ENCODE measurements around the gene KIAA1755. TPM values are rescaled to one million over a fixed set of nuclear protein-coding genes. Genes with fewer than 3 reads are reported as not detected.

KIAA1755 gene
- total and polyA plus RNA-seq, 7 experiments from 2014 or later, result not detected

GRCh38 chr20:38229376-38230252 is 30.9 kb downstream of the KIAA1755 start:
- Histone ChIP-seq H3K27me3 (ENCODE audit: control insufficient read depth in 2 of 2, insufficient read depth in 2 of 2, low read length in 2 of 2) (no peaks in the 10 kb centered on the region), H3K27ac (ENCODE audit: low read depth, low read length) (no peak overlapping the region), H3K9me3 (ENCODE audit: control insufficient read depth in 2 of 3, low read length in 3 of 3) (no peaks in the 10 kb centered on the region), H3K4me3 (ENCODE audit: low read length) (no peak overlapping the region), H3K36me3 (ENCODE audit: control insufficient read depth in 2 of 3, insufficient read depth in 3 of 3, low read length in 3 of 3) (no peaks in the 10 kb centered on the region), H3K4me1 (ENCODE audit: control insufficient read depth in 2 of 2, insufficient read depth in 2 of 2, low read length in 2 of 2) (no peaks in the 10 kb centered on the region)
- intact Hi-C loops (cut with micrococcal nuclease), result no loop called here
- H3K36me3 Mint-ChIP-seq, result no peaks in the 10 kb centered on the region
- no peaks in the 10 kb centered on the region for H3K9me3 Mint-ChIP-seq
- ChIA-PET CTCF (interaction anchor here (0.7 kb wide), 1 partner anchor 12 kb away, joined by 3 read pairs; no protein-coding TSS in a partner anchor), POLR2A (no interaction called here)
- peaks cover 4 to 22% (median 8%) of the 10 kb centered on the region in 5 donors for H3K27me3 Mint-ChIP-seq
- no peak overlapping the region for H3K27ac Mint-ChIP-seq
- no peak for ATAC-seq
- peaks cover 0 to 4% (median 0%) of the 10 kb centered on the region in 7 donors for H3K4me1 Mint-ChIP-seq
- no peak overlapping the region for H3K4me3 Mint-ChIP-seq
- no peak for DNase-seq

GRCh38 chr20:38228436-38228835 is 32.1 kb downstream of the KIAA1755 start:
- Histone ChIP-seq H3K4me3 (ENCODE audit: low read length) (no peak overlapping the region), H3K27me3 (ENCODE audit: control insufficient read depth in 2 of 2, insufficient read depth in 2 of 2, low read length in 2 of 2) (no peaks in the 10 kb centered on the region), H3K36me3 (ENCODE audit: control insufficient read depth in 2 of 3, insufficient read depth in 3 of 3, low read length in 3 of 3) (no peaks in the 10 kb centered on the region), H3K9me3 (ENCODE audit: control insufficient read depth in 2 of 3, low read length in 3 of 3) (no peaks in the 10 kb centered on the region), H3K4me1 (ENCODE audit: control insufficient read depth in 2 of 2, insufficient read depth in 2 of 2, low read length in 2 of 2) (no peaks in the 10 kb centered on the region), H3K27ac (ENCODE audit: low read depth, low read length) (no peak overlapping the region)
- ChIA-PET POLR2A (no interaction called here), CTCF (interaction anchor here (0.7 kb wide), 1 partner anchor 13 kb away, joined by 3 read pairs; no protein-coding TSS in a partner anchor)
- intact Hi-C loops (cut with micrococcal nuclease), result no loop called here
- DNase-seq, result no peak
- Mint-ChIP-seq H3K27ac (no peak overlapping the region), H3K36me3 (no peaks in the 10 kb centered on the region), H3K4me3 (no peak overlapping the region), H3K27me3 (peaks cover 4 to 26% (median 8%) of the 10 kb centered on the region in 5 donors), H3K4me1 (peaks cover 0 to 4% (median 0%) of the 10 kb centered on the region in 7 donors), H3K9me3 (no peaks in the 10 kb centered on the region)
- ATAC-seq, result no peak

DNA sequence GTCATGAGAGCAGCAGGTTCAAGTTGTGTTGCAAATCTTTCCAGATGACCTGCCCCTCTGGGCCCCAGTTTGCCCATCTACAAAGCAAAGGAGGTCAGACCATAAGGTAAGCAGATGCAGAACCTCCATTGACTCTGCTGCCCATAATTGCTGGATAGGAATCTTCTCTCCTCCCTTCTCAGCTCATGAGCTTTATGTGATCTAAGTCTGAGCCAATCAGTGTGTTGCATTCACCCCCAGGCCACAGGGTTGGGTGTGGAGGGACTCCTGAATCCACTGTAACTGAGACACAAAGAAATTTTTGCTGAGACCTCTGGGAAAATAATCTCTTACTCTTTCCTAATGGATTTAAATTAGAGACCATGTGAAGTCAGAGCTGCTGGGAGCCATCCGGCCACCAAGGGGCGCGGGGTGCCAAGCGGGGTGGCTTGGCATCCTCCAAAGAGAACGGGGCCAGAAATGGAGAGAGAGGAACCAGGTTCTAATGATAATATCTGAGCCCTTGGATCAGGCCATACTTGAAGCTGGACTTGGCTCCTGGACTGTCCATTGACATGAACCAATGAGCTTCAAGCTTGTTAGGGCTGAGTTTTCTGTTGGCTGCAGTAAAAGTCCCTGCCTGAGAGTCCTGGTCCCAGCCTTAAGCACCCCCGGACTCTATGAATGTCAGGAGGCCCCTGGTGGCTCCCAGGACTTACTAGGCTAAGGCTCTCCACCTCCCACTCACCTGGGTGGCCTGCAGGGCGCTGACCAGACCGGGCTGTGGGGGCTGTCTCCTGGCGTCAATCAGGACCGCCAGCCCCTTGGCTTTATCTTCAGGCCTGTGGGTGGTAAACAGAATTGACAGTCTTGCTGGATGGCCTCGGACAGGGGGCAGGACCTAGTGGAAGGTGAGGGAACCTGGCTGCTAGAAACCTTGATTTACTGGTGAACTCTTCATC is 32.8 kb downstream of the KIAA1755 start:
- H3K27me3 ChIP-seq (ENCODE audit: control insufficient read depth in 2 of 2, insufficient read depth in 2 of 2, low read length in 2 of 2), result no peaks in the 10 kb centered on the region
- H3K36me3 ChIP-seq (ENCODE audit: control insufficient read depth in 2 of 3, insufficient read depth in 3 of 3, low read length in 3 of 3), result no peaks in the 10 kb centered on the region
- no peaks in the 10 kb centered on the region for H3K4me1 ChIP-seq (ENCODE audit: control insufficient read depth in 2 of 2, insufficient read depth in 2 of 2, low read length in 2 of 2)
- Mint-ChIP-seq H3K4me1 (peaks cover 0 to 4% (median 0%) of the 10 kb centered on the region in 7 donors), H3K27me3 (peaks cover 4 to 30% (median 13%) of the 10 kb centered on the region in 5 donors), H3K9me3 (no peaks in the 10 kb centered on the region), H3K36me3 (no peaks in the 10 kb centered on the region), H3K4me3 (no peak overlapping the region), H3K27ac (no peak overlapping the region)
- POLR2A ChIA-PET, result no interaction called here
- ATAC-seq, result no peak
- no peak for DNase-seq
- no peak overlapping the region for H3K27ac ChIP-seq (ENCODE audit: low read depth, low read length)
- CTCF ChIA-PET, result no interaction called here
- H3K9me3 ChIP-seq (ENCODE audit: control insufficient read depth in 2 of 3, low read length in 3 of 3), result no peaks in the 10 kb centered on the region
- no peak overlapping the region for H3K4me3 ChIP-seq (ENCODE audit: low read length)
- intact Hi-C loops (cut with micrococcal nuclease), result no loop called here

- DNase-seq (no peak), ATAC-seq (no peak)
- CTCF ChIA-PET, result no interaction called here
- POLR2A ChIA-PET, result no interaction called here
- Mint-ChIP-seq H3K27ac (no peak overlapping the region), H3K27me3 (peaks cover 4 to 30% (median 15%) of the 10 kb centered on the region in 5 donors), H3K9me3 (no peaks in the 10 kb centered on the region), H3K4me1 (peaks cover 0 to 4% (median 0%) of the 10 kb centered on the region in 7 donors), H3K4me3 (no peak overlapping the region), H3K36me3 (no peaks in the 10 kb centered on the region)
- Histone ChIP-seq H3K9me3 (ENCODE audit: control insufficient read depth in 2 of 3, low read length in 3 of 3) (no peaks in the 10 kb centered on the region), H3K27ac (ENCODE audit: low read depth, low read length) (no peak overlapping the region), H3K4me1 (ENCODE audit: control insufficient read depth in 2 of 2, insufficient read depth in 2 of 2, low read length in 2 of 2) (no peaks in the 10 kb centered on the region), H3K27me3 (ENCODE audit: control insufficient read depth in 2 of 2, insufficient read depth in 2 of 2, low read length in 2 of 2) (no peaks in the 10 kb centered on the region), H3K36me3 (ENCODE audit: control insufficient read depth in 2 of 3, insufficient read depth in 3 of 3, low read length in 3 of 3) (no peaks in the 10 kb centered on the region), H3K4me3 (ENCODE audit: low read length) (no peak overlapping the region)
- intact Hi-C loops (cut with micrococcal nuclease), result no loop called here
These were observed 34.0 kb downstream of the KIAA1755 start for GRCh38 chr20:38226553-38226952.

GRCh38 chr20:38225900-38226263 is 34.7 kb downstream of the KIAA1755 start:
- Mint-ChIP-seq H3K27ac (no peak overlapping the region), H3K4me1 (peaks cover 0 to 5% (median 0%) of the 10 kb centered on the region in 7 donors), H3K4me3 (no peak overlapping the region), H3K9me3 (no peaks in the 10 kb centered on the region), H3K36me3 (no peaks in the 10 kb centered on the region), H3K27me3 (peaks cover 0 to 25% (median 9%) of the 10 kb centered on the region in 5 donors)
- no peak for DNase-seq
- ChIA-PET POLR2A (no interaction called here), CTCF (no interaction called here)
- H3K9me3 ChIP-seq (ENCODE audit: control insufficient read depth in 2 of 3, low read length in 3 of 3), result no peaks in the 10 kb centered on the region
- no peaks in the 10 kb centered on the region for H3K27me3 ChIP-seq (ENCODE audit: control insufficient read depth in 2 of 2, insufficient read depth in 2 of 2, low read length in 2 of 2)
- intact Hi-C loops (cut with micrococcal nuclease), result no loop called here
- H3K36me3 ChIP-seq (ENCODE audit: control insufficient read depth in 2 of 3, insufficient read depth in 3 of 3, low read length in 3 of 3), result no peaks in the 10 kb centered on the region
- H3K4me1 ChIP-seq (ENCODE audit: control insufficient read depth in 2 of 2, insufficient read depth in 2 of 2, low read length in 2 of 2), result no peaks in the 10 kb centered on the region
- no peak overlapping the region for H3K4me3 ChIP-seq (ENCODE audit: low read length)
- ATAC-seq, result no peak
- H3K27ac ChIP-seq (ENCODE audit: low read depth, low read length), result no peak overlapping the region

DNA sequence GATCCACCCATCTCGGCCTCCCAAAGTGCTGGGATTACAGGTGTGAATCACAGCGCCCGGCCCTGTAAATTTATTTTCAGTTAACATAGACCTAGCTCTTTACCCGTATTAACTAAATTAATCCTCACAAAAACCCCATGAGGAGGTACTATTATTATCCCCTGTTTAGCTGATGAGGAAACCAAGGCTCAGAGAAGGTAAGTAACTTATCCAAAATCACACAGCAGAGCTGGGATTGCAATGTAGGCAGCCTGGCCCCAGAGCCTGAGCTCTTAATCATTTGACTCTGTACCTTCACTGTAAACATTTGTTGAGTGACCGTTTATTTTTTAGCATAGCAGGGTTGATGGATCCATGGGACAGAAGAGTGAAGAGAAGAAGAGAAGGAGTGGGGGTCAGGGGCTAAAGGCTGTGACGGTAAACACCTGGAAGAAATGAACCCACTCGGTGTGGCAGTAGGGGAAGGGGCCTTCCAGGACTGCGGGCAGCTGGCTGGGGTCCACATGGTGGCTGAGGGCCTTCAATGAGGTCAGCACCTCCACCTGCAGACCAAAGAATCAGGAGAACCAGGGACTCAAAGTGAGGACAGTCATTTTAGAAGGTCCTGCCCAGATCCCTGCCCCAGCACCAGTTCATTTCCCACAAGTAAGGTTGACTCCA is 35.2 kb downstream of the KIAA1755 start:
- Mint-ChIP-seq H3K4me3 (no peak overlapping the region), H3K9me3 (no peaks in the 10 kb centered on the region), H3K36me3 (no peaks in the 10 kb centered on the region), H3K4me1 (peaks cover 0 to 7% (median 0%) of the 10 kb centered on the region in 7 donors), H3K27ac (no peak overlapping the region), H3K27me3 (peaks cover 0 to 20% (median 5%) of the 10 kb centered on the region in 5 donors)
- POLR2A ChIA-PET, result no interaction called here
- DNase-seq, result no peak
- no peak for ATAC-seq
- no peak overlapping the region for H3K27ac ChIP-seq (ENCODE audit: low read depth, low read length)
- H3K27me3 ChIP-seq (ENCODE audit: control insufficient read depth in 2 of 2, insufficient read depth in 2 of 2, low read length in 2 of 2), result no peaks in the 10 kb centered on the region
- no peaks in the 10 kb centered on the region for H3K4me1 ChIP-seq (ENCODE audit: control insufficient read depth in 2 of 2, insufficient read depth in 2 of 2, low read length in 2 of 2)
- H3K9me3 ChIP-seq (ENCODE audit: control insufficient read depth in 2 of 3, low read length in 3 of 3), result no peaks in the 10 kb centered on the region
- H3K4me3 ChIP-seq (ENCODE audit: low read length), result no peak overlapping the region
- CTCF ChIA-PET, result no interaction called here
- H3K36me3 ChIP-seq (ENCODE audit: control insufficient read depth in 2 of 3, insufficient read depth in 3 of 3, low read length in 3 of 3), result no peaks in the 10 kb centered on the region
- intact Hi-C loops (cut with micrococcal nuclease), result no loop called here

Measured in naive thymus-derived CD4-positive, alpha-beta T cell (primary cell).